Effector memory CD4-positive, alpha-beta T cell (primary cell): ENCODE measurements around the gene SCRN2.

ENCODE experiments used
- DNase-seq, 3 donors: peaks; one replicate each; pipeline ENCODE4 v3.0.0-alpha.2; 2020
- H3K27ac ChIP-seq: 2 replicates; pipeline ENCODE4 v1.7.0; 2013; ENCODE audit warnings: mild to moderate bottlenecking, low read length, moderate library complexity; ENCODE audit not compliant: insufficient read depth, poor library complexity, severe bottlenecking
- H3K27me3 ChIP-seq: replicated peaks from 2 replicates; pipeline ENCODE4 v1.7.0; 2013; ENCODE audit warnings: mild to moderate bottlenecking, low read length; ENCODE audit not compliant: insufficient read depth, control insufficient read depth, poor library complexity, severe bottlenecking
- H3K36me3 ChIP-seq: 2 replicates; pipeline ENCODE4 v1.7.0; 2013; ENCODE audit warnings: mild to moderate bottlenecking, low read length, moderate library complexity; ENCODE audit not compliant: control insufficient read depth, insufficient read depth
- H3K4me1 ChIP-seq: 2 replicates; pipeline ENCODE4 v1.7.0; 2013; ENCODE audit warnings: low read length, mild to moderate bottlenecking; ENCODE audit not compliant: control insufficient read depth, insufficient read depth, poor library complexity, severe bottlenecking
- H3K4me3 ChIP-seq: 2 replicates; pipeline ENCODE4 v1.7.0; 2013; ENCODE audit warnings: low read length, low read depth, mild to moderate bottlenecking; ENCODE audit not compliant: insufficient read depth, poor library complexity, severe bottlenecking
- H3K9me3 ChIP-seq: 2 replicates; pipeline ENCODE4 v1.7.0; 2013; ENCODE audit warnings: mild to moderate bottlenecking, low read length, moderate library complexity; ENCODE audit not compliant: control insufficient read depth

SCRN2 gene

GRCh38 chr17:47871048-47871447 lies 30.0 kb upstream of the SCRN2 start:
- Histone ChIP-seq H3K36me3 (no peaks in the 10 kb centered on the region), H3K27me3 (peaks cover 23% of the 10 kb centered on the region), H3K27ac (no peak overlapping the region), H3K4me3 (no peak overlapping the region), H3K4me1 (no peaks in the 10 kb centered on the region), H3K9me3 (no peaks in the 10 kb centered on the region)
- DNase-seq = no peak

GRCh38 chr17:47870056-47870455 lies 29.0 kb upstream of the SCRN2 start:
- no peak for DNase-seq
- H3K27ac ChIP-seq = no peak overlapping the region
- no peaks in the 10 kb centered on the region for H3K9me3 ChIP-seq
- no peak overlapping the region for H3K4me3 ChIP-seq
- H3K27me3 ChIP-seq = peaks cover 23% of the 10 kb centered on the region
- no peaks in the 10 kb centered on the region for H3K4me1 ChIP-seq
- H3K36me3 ChIP-seq = no peaks in the 10 kb centered on the region

GRCh38 chr17:47869114-47869513 lies 28.0 kb upstream of the SCRN2 start:
- Histone ChIP-seq H3K36me3 (no peaks in the 10 kb centered on the region), H3K4me3 (no peak overlapping the region), H3K9me3 (no peaks in the 10 kb centered on the region), H3K4me1 (no peaks in the 10 kb centered on the region), H3K27me3 (peaks cover 23% of the 10 kb centered on the region), H3K27ac (no peak overlapping the region)
- DNase-seq = no peak

- no peak overlapping the region for H3K4me3 ChIP-seq
- H3K9me3 ChIP-seq = no peaks in the 10 kb centered on the region
- H3K27ac ChIP-seq = no peak overlapping the region
- DNase-seq = no peak
- peaks cover 14% of the 10 kb centered on the region for H3K27me3 ChIP-seq
- H3K4me1 ChIP-seq = no peaks in the 10 kb centered on the region
- H3K36me3 ChIP-seq = no peaks in the 10 kb centered on the region
These were observed 26.9 kb upstream of the SCRN2 start for GRCh38 chr17:47867813-47868533.

GRCh38 chr17:47866941-47867340 lies 25.9 kb upstream of the SCRN2 start:
- H3K4me1 ChIP-seq = no peaks in the 10 kb centered on the region
- H3K27ac ChIP-seq = no peak overlapping the region
- H3K9me3 ChIP-seq = no peaks in the 10 kb centered on the region
- DNase-seq = no peak
- no peaks in the 10 kb centered on the region for H3K36me3 ChIP-seq
- no peak overlapping the region for H3K4me3 ChIP-seq
- H3K27me3 ChIP-seq = peaks cover 5% of the 10 kb centered on the region

- no peak for DNase-seq
- Histone ChIP-seq H3K9me3 (no peaks in the 10 kb centered on the region), H3K27me3 (no peaks in the 10 kb centered on the region), H3K4me1 (no peaks in the 10 kb centered on the region), H3K36me3 (no peaks in the 10 kb centered on the region), H3K27ac (no peak overlapping the region), H3K4me3 (no peak overlapping the region)
These were observed 23.7 kb upstream of the SCRN2 start for GRCh38 chr17:47864791-47865216.

GRCh38 chr17:47862621-47863440 lies 21.8 kb upstream of the SCRN2 start:
- H3K4me1 ChIP-seq = no peaks in the 10 kb centered on the region
- H3K9me3 ChIP-seq = no peaks in the 10 kb centered on the region
- H3K27me3 ChIP-seq = no peaks in the 10 kb centered on the region
- no peaks in the 10 kb centered on the region for H3K36me3 ChIP-seq
- no peak for DNase-seq
- H3K27ac ChIP-seq = no peak overlapping the region
- H3K4me3 ChIP-seq = no peak overlapping the region

GRCh38 chr17:47860386-47860785 lies 19.3 kb upstream of the SCRN2 start:
- Histone ChIP-seq H3K9me3 (no peaks in the 10 kb centered on the region), H3K36me3 (no peaks in the 10 kb centered on the region)
- DNase-seq = no peak

GRCh38 chr17:47857551-47858455 lies 16.7 kb upstream of the SCRN2 start:
- Histone ChIP-seq H3K36me3 (no peaks in the 10 kb centered on the region), H3K4me1 (no peaks in the 10 kb centered on the region), H3K27me3 (peaks cover 3% of the 10 kb centered on the region), H3K27ac (no peak overlapping the region), H3K4me3 (no peak overlapping the region), H3K9me3 (no peaks in the 10 kb centered on the region)
- DNase-seq = no peak

More at GRCh38 chr17:47860386-47860785, 19.3 kb upstream of the SCRN2 start:
- Histone ChIP-seq H3K4me3 (no peak overlapping the region), H3K27ac (no peak overlapping the region), H3K4me1 (no peaks in the 10 kb centered on the region), H3K27me3 (no peaks in the 10 kb centered on the region)
